Erythroblast (primary cell): ENCODE data around the gene TBCD.

ENCODE experiments used
- GATA1 ChIP-seq: IDR thresholded peaks from 2 replicates; pipeline ENCODE4 v1.6.1; 2011; ENCODE audit warnings: low read depth, mild to moderate bottlenecking, control low read depth, low read length, moderate library complexity
- POLR2A ChIP-seq: IDR thresholded peaks from 2 replicates; pipeline ENCODE4 v1.6.1; 2011; ENCODE audit warnings: mild to moderate bottlenecking, low read length

GRCh38 chr17:82709024-82709675 lies 42.7 kb upstream of the TBCD start:
- TF ChIP-seq POLR2A (no peak), GATA1 (no peak)
